HepG2 (cell line): ENCODE measurements around the gene GRIK5. TPM values are rescaled to one million over a fixed set of nuclear protein-coding genes. Genes with fewer than 3 reads are reported as not detected.

Experiments
- ATAC-seq: fragments of 200-7000 bp; cut with Tn5 transposase; 3 replicates; pipeline ENCODE4 v1.9.1; 2020; ENCODE audit warnings: mild to moderate bottlenecking, moderate library complexity
- BruUV-seq: library from RNA; stranded (reverse); fragments of 400-500 nt; replicated peaks from 2 replicates; lab custom pipeline; 2021; lab: Mats Ljungman, UMichigan
- CTCF ChIA-PET: fragments of 300-600 bp; formaldehyde crosslinking; extraction: SDS; loops from one replicate; lab custom pipeline; 2021; ENCODE audit warnings: low total read pairs, inconsistent platforms, low intra/inter-chr PET ratio; lab: Yijun Ruan, JAX
- POLR2A ChIA-PET: fragments of 350-600 bp; sonication (Branson Sonifier 250); formaldehyde crosslinking; loops from one replicate; lab custom pipeline; 2020; ENCODE audit warnings: antibody characterized with exemption, inconsistent platforms; lab: Yijun Ruan, JAX
- DNase-seq: peaks from one replicate; pipeline ENCODE4 v3.0.0-alpha.2; 2015; ENCODE audit warnings: low spot score
- FAIRE-seq: peaks from 3 replicates; lab custom pipeline; 2011; peaks lifted over from hg19 to GRCh38; lab: Jason Lieb, UNC
- H2AFZ ChIP-seq: one replicate; pipeline ENCODE4 v1.6.1; 2011; ENCODE audit warnings: low read length, inconsistent platforms
- H3K27ac ChIP-seq: fragments of 300-600 bp; 3 replicates; pipeline ENCODE4 v1.8.0; 2011; ENCODE audit warnings: mixed run types, mild to moderate bottlenecking, mixed read lengths, low read length, inconsistent platforms; ENCODE audit not compliant: insufficient read depth; ENCODE audit errors: extremely low read length
- H3K27me3 ChIP-seq, 2 experiments: fragments of 200-600 bp in 1 of 2; 2 replicates in 1 of 2; 3 replicates in 1 of 2; pipeline versions ENCODE4 v1.6.0 to v1.8.0; 2011; ENCODE audit warnings: low read length in 2 of 2, mild to moderate bottlenecking in 2 of 2, moderate library complexity in 2 of 2, inconsistent platforms in 1 of 2; ENCODE audit not compliant: insufficient read depth in 2 of 2, control insufficient read depth in 1 of 2
- H3K36me3 ChIP-seq, 2 experiments: fragments of 200-600 bp in 1 of 2; replicated peaks in 1 of 2; 2 replicates in 1 of 2; 3 replicates in 1 of 2; pipeline versions ENCODE4 v1.5.1 to v1.8.0; 2011; ENCODE audit warnings: low read length in 2 of 2, inconsistent platforms in 1 of 2; ENCODE audit not compliant: insufficient read depth in 2 of 2, control insufficient read depth in 1 of 2
- H3K4me1 ChIP-seq: 2 replicates; pipeline ENCODE4 v1.5.1; 2012; ENCODE audit warnings: low read length, inconsistent platforms; ENCODE audit not compliant: insufficient read depth
- H3K4me2 ChIP-seq: 2 replicates; pipeline ENCODE4 v1.6.0; 2011; ENCODE audit warnings: low read depth, low read length, inconsistent platforms
- H3K4me3 ChIP-seq, 3 experiments: fragments of 200-600 bp in 1 of 3; sonication (generic), shearing (Covaris generic) in 1 of 3; replicated peaks in 1 of 3; 2 replicates each; pipeline ENCODE4 v1.5.1; 2011 to 2016; ENCODE audit warnings: low read length in 3 of 3, inconsistent platforms in 2 of 3, low read depth in 2 of 3, mild to moderate bottlenecking in 2 of 3, control low read depth in 1 of 3, mixed read lengths in 1 of 3; ENCODE audit not compliant: insufficient read depth in 1 of 3
- H3K79me2 ChIP-seq: one replicate; pipeline ENCODE4 v1.6.1; 2011; ENCODE audit warnings: low read length, inconsistent platforms; ENCODE audit not compliant: insufficient read depth
- H3K9ac ChIP-seq: 2 replicates; pipeline ENCODE4 v1.6.0; 2011; ENCODE audit warnings: mild to moderate bottlenecking, low read depth, low read length, inconsistent platforms; ENCODE audit not compliant: insufficient read depth
- H3K9me3 ChIP-seq: 2 replicates; pipeline ENCODE4 v1.5.1; 2012; ENCODE audit warnings: mild to moderate bottlenecking, low read length
- H4K20me1 ChIP-seq: 2 replicates; pipeline ENCODE4 v1.6.0; 2011; ENCODE audit warnings: inconsistent platforms, mild to moderate bottlenecking, low read length, moderate library complexity; ENCODE audit not compliant: insufficient read depth
- CBX5 ChIP-seq: sonication (generic); formaldehyde crosslinking; IDR thresholded peaks from 2 replicates; pipeline ENCODE4 v1.4.0; 2020; ENCODE audit warnings: missing genetic modification reagents, borderline replicate concordance
- FOSL1 ChIP-seq: sonication (generic); formaldehyde crosslinking; IDR thresholded peaks from 2 replicates; pipeline ENCODE4 v1.9.0; 2021; ENCODE audit warnings: missing genetic modification reagents, borderline replicate concordance
- GFI1 ChIP-seq: sonication (generic); formaldehyde crosslinking; IDR thresholded peaks from 2 replicates; pipeline ENCODE4 v1.5.0; 2020; ENCODE audit warnings: missing genetic modification reagents, mild to moderate bottlenecking, borderline replicate concordance
- HCFC1 ChIP-seq: fragments of 150-350 bp; IDR thresholded peaks from 2 replicates; pipeline ENCODE4 v1.6.1; 2014; ENCODE audit warnings: low read depth, low read length
- JUN ChIP-seq: sonication (generic); formaldehyde crosslinking; IDR thresholded peaks from 2 replicates; pipeline ENCODE4 v1.4.0; 2020; ENCODE audit warnings: mild to moderate bottlenecking, missing genetic modification reagents
- SCMH1 ChIP-seq: sonication (generic); formaldehyde crosslinking; IDR thresholded peaks from 2 replicates; pipeline ENCODE4 v1.9.0; 2021; ENCODE audit warnings: missing genetic modification reagents, mild to moderate bottlenecking, borderline replicate concordance
- ZIK1 ChIP-seq: sonication (generic); formaldehyde crosslinking; IDR thresholded peaks from 2 replicates; pipeline ENCODE4 v1.5.0; 2020; ENCODE audit warnings: mild to moderate bottlenecking, low read depth, missing genetic modification reagents, borderline replicate concordance
- ZNF121 ChIP-seq: sonication (generic); formaldehyde crosslinking; IDR thresholded peaks from 2 replicates; pipeline ENCODE4 v1.5.0; 2020; ENCODE audit warnings: mild to moderate bottlenecking, missing genetic modification reagents
- ZNF326 ChIP-seq: sonication (generic); formaldehyde crosslinking; IDR thresholded peaks from 2 replicates; pipeline ENCODE4 v1.4.0; 2020; ENCODE audit warnings: missing genetic modification reagents, borderline replicate concordance
- ZNF468 ChIP-seq: sonication (generic); formaldehyde crosslinking; IDR thresholded peaks from 2 replicates; pipeline ENCODE4 v1.8.0; 2022; ENCODE audit warnings: mild to moderate bottlenecking, moderate library complexity, missing genetic modification reagents
- ZNF672 ChIP-seq: sonication (generic); formaldehyde crosslinking; IDR thresholded peaks from 2 replicates; pipeline ENCODE4 v1.8.1; 2022; ENCODE audit warnings: missing genetic modification reagents
- ZNF7 ChIP-seq: IDR thresholded peaks from 2 replicates; pipeline ENCODE4 v1.6.1; 2016; ENCODE audit warnings: missing biosample characterization, missing genetic modification reagents
- WGBS: methylation state at CpG from one replicate; pipeline ENCODE4 v1.1.6; 2017; ENCODE audit warnings: low lambda C conversion rate; 5-methylcytosine and 5-hydroxymethylcytosine counted together
- in situ Hi-C: cut with HindIII; loops from 2 replicates; pipeline ENCODE4 v1.10.0; 2017; ENCODE audit warnings: low pct_unique_long_range_greater_than_20kb; ENCODE audit not compliant: extremely low pct_ligation_motif_present
- intact Hi-C: fragments of 100-400 bp; cut with micrococcal nuclease; formaldehyde crosslinking; loops from one replicate; pipeline ENCODE4 v1.10.0; 2022; ENCODE audit not compliant: unreplicated experiment
- polyA plus RNA-seq, 8 experiments: library from polyadenylated mRNA; depleted of rRNA in 3 of 8; stranded (reverse) in 7 of 8; unstranded in 1 of 8; fragments of >200 nt; fragmentation: Illumina TruSeq in 4 of 8; extraction: Trizol in 4 of 8; gene quantifications; 2 replicates each; pipeline versions ENCODE4 v1.2.1 to v1.2.3, GENCODE V29; 2011 to 2016; ENCODE audit warnings: low read depth in 4 of 8, missing spikeins in 1 of 8, mixed read lengths in 1 of 8; ENCODE audit not compliant: insufficient read depth in 1 of 8
- total RNA-seq, 5 experiments: library from RNA; depleted of rRNA; stranded (reverse); fragments of >200 nt; fragmentation: Illumina TruSeq; extraction: Trizol; gene quantifications; 2 replicates each; pipeline ENCODE4 v1.2.3, GENCODE V29; 2016; ENCODE audit warnings: low read depth in 1 of 5
- TF ChIP-seq, protein P1 (sequence below): fragments of 450-650 bp; IDR thresholded peaks from 2 replicates; pipeline ENCODE4 v1.6.1; 2017; ENCODE audit warnings: mild to moderate bottlenecking
- TF ChIP-seq, protein P2 (sequence below), 2 experiments: sonication (generic) in 1 of 2; formaldehyde crosslinking in 1 of 2; IDR thresholded peaks; 2 replicates each; pipeline versions ENCODE4 v1.4.0 to v1.6.1; 2016 to 2020; ENCODE audit warnings: borderline replicate concordance in 1 of 2, low read depth in 1 of 2, mild to moderate bottlenecking in 1 of 2, missing genetic modification reagents in 1 of 2
- TF ChIP-seq, protein P3 (sequence below): sonication (generic); formaldehyde crosslinking; IDR thresholded peaks from 2 replicates; pipeline ENCODE4 v1.8.0; 2022; ENCODE audit warnings: mild to moderate bottlenecking, missing genetic modification reagents; ENCODE audit not compliant: insufficient replicate concordance
- TF ChIP-seq, protein P4 (sequence below): sonication (generic); formaldehyde crosslinking; IDR thresholded peaks from 2 replicates; pipeline ENCODE4 v1.5.1; 2020; ENCODE audit warnings: missing genetic modification reagents, mild to moderate bottlenecking, borderline replicate concordance

Gene GRIK5
- total and polyA plus RNA-seq, 2 of the 13 experiments (the other 11 are each of a cell fraction or from before 2014, with no cell fraction given) = not detected

DNA sequence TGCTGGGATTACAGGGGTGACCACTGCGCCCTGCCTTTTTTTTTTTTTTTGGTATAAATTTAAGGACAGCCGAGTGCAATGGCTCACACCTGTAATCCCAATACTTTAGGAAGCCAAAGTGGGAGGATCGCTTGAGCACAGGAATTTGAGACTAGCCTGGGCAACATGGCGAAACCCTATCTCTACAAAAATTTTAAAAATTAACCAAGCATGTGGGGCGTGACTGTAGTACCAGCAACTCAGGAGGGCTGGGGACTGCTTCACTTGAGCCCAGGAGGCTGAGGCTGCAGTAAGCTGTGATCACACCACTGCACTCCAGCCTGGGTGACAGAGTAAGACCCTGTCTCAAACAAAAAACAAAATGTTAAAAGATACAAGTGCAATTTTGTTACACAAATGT lies 27.5 kb upstream of the GRIK5 start:
- no TSS peak for BruUV-seq
- no peak overlapping the region for H3K4me2 ChIP-seq
- no peak overlapping the region for H3K9ac ChIP-seq
- WGBS = 3% methylated on average over 5 of the region's 5 CpGs
- DNase-seq = no peak
- POLR2A ChIA-PET = no interaction called here
- no peak overlapping the region for H3K27ac ChIP-seq
- in situ Hi-C loops (no loop called here), intact Hi-C loops (no loop called here)
- peaks cover 0 to 7% of the 10 kb centered on the region in 2 experiments; a peak in 2 of 5 replicates for H3K27me3 ChIP-seq
- H3K4me1 ChIP-seq = no peaks in the 10 kb centered on the region
- no peaks in the 10 kb centered on the region for H3K79me2 ChIP-seq
- no peaks in the 10 kb centered on the region for H3K9me3 ChIP-seq
- H3K4me3 ChIP-seq = no peak overlapping the region
- FAIRE-seq = no peak
- H4K20me1 ChIP-seq = 0 out of 2 replicates have a peak, but pooled peaks cover 2% of the 10 kb centered on the region
- CTCF ChIA-PET = no interaction called here
- no peak for ATAC-seq
- no peak overlapping the region for H2AFZ ChIP-seq
- no peaks in the 10 kb centered on the region for H3K36me3 ChIP-seq
- TF ChIP-seq HCFC1 (no peak), ZIK1 (no peak), ZNF326 (CRISPR knock-in tag) (no peak), GFI1 (CRISPR knock-in tag) (no peak), JUN (no peak), CBX5 (CRISPR knock-in tag) (no peak), ZNF7 (CRISPR knock-in tag) (no peak), FOSL1 (CRISPR knock-in tag) (no peak), ZNF672 (CRISPR knock-in tag) (no peak), SCMH1 (CRISPR knock-in tag) (no peak), ZNF468 (CRISPR knock-in tag) (no peak), ZNF121 (CRISPR knock-in tag) (no peak)
- TF ChIP-seq, protein P1, sequence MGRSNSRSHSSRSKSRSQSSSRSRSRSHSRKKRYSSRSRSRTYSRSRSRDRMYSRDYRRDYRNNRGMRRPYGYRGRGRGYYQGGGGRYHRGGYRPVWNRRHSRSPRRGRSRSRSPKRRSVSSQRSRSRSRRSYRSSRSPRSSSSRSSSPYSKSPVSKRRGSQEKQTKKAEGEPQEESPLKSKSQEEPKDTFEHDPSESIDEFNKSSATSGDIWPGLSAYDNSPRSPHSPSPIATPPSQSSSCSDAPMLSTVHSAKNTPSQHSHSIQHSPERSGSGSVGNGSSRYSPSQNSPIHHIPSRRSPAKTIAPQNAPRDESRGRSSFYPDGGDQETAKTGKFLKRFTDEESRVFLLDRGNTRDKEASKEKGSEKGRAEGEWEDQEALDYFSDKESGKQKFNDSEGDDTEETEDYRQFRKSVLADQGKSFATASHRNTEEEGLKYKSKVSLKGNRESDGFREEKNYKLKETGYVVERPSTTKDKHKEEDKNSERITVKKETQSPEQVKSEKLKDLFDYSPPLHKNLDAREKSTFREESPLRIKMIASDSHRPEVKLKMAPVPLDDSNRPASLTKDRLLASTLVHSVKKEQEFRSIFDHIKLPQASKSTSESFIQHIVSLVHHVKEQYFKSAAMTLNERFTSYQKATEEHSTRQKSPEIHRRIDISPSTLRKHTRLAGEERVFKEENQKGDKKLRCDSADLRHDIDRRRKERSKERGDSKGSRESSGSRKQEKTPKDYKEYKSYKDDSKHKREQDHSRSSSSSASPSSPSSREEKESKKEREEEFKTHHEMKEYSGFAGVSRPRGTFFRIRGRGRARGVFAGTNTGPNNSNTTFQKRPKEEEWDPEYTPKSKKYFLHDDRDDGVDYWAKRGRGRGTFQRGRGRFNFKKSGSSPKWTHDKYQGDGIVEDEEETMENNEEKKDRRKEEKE = no peak
- TF ChIP-seq, protein P2, sequence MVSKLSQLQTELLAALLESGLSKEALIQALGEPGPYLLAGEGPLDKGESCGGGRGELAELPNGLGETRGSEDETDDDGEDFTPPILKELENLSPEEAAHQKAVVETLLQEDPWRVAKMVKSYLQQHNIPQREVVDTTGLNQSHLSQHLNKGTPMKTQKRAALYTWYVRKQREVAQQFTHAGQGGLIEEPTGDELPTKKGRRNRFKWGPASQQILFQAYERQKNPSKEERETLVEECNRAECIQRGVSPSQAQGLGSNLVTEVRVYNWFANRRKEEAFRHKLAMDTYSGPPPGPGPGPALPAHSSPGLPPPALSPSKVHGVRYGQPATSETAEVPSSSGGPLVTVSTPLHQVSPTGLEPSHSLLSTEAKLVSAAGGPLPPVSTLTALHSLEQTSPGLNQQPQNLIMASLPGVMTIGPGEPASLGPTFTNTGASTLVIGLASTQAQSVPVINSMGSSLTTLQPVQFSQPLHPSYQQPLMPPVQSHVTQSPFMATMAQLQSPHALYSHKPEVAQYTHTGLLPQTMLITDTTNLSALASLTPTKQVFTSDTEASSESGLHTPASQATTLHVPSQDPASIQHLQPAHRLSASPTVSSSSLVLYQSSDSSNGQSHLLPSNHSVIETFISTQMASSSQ (IDR thresholded peaks at IDR 0.05; ENCODE audit: low read depth) = no peak
- TF ChIP-seq, protein P2 (CRISPR knock-in tag; IDR thresholded peaks at IDR 0.05; ENCODE audit: borderline replicate concordance) = no peak
- TF ChIP-seq, protein P3, sequence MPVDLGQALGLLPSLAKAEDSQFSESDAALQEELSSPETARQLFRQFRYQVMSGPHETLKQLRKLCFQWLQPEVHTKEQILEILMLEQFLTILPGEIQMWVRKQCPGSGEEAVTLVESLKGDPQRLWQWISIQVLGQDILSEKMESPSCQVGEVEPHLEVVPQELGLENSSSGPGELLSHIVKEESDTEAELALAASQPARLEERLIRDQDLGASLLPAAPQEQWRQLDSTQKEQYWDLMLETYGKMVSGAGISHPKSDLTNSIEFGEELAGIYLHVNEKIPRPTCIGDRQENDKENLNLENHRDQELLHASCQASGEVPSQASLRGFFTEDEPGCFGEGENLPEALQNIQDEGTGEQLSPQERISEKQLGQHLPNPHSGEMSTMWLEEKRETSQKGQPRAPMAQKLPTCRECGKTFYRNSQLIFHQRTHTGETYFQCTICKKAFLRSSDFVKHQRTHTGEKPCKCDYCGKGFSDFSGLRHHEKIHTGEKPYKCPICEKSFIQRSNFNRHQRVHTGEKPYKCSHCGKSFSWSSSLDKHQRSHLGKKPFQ = no peak
- TF ChIP-seq, protein P4, sequence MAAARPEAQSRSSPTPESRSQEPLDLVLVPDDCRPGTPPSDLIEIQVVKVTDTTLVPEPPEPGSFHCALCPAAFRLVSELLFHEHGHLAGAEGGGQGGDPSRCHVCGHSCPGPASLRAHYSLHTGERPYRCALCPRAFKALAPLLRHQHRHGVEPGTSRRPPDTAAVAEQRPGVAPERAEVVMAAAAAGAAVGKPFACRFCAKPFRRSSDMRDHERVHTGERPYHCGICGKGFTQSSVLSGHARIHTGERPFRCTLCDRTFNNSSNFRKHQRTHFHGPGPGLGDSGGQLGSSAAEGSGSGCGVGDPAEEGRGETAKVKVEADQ (CRISPR knock-in tag) = no peak
